ENCODE results near the gene SNX32.

DNA sequence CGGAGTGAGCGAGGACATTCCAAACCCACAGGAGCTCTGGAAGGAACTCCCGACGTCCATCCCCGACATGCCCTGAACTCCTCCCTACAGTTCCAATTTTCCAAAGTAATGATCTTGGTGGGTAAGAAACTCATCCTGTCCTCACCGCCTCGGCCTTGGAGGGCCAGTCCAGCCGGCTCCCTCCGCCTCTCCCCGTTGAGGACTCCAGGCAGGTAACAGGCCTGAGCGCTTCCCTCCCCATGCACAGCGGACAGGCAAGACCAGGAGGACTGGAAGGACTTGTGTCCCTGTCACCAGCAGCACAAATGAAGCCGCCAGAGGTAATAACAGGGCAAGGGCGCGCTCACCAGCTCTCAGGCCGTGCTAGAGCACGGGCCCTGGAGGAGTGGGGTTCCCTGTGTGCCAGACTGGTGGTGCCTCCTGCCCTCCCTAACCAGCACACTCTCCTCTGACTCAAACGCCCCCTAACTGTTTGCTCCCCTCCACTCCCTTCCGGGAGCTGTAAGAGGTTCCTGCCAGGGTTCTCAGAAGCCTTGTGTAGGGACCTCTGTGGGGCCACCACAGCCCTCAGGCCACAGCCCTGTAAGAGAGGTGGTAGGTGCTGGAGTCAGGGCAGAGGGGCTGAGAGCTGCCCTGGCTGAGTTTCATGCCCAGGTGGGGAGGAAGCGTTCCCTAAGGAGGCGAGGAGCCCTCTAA, 29.8 kb upstream of the SNX32 start:
- TF ChIP-seq CTCF (IDR thresholded peaks at IDR 0.05) (no peak), ZFX (IDR thresholded peaks at IDR 0.05; ENCODE audit: borderline replicate concordance) (no peak)
